H1 (cell line): ENCODE measurements around the gene CCDC40. TPM values are rescaled to one million over a fixed set of nuclear protein-coding genes. Genes with fewer than 3 reads are reported as not detected.
A peak's percentile ranks its signal among the peaks of the same experiment; 100 is the strongest.

ENCODE experiments used
- CBX5 ChIP-seq: fragments of 300-800, 300-1000 bp; sonication (generic); IDR thresholded peaks from 2 replicates; pipeline ENCODE4 v1.7.1; 2016; ENCODE audit warnings: antibody characterized with exemption, low read length, low read depth
- CBX8 ChIP-seq: fragments of 300-800, 300-1000 bp; sonication (generic); IDR thresholded peaks from 2 replicates; pipeline ENCODE4 v1.7.1; 2016; ENCODE audit warnings: low read depth, low read length, borderline replicate concordance
- EGR1 ChIP-seq: IDR thresholded peaks from 2 replicates; pipeline ENCODE4 v1.6.1; 2011; ENCODE audit warnings: low read depth, low read length, borderline replicate concordance
- GTF2F1 ChIP-seq: IDR thresholded peaks from 2 replicates; pipeline ENCODE4 v1.6.1; 2012; ENCODE audit warnings: low read depth, low read length, improper control_type of control experiment, borderline replicate concordance
- HDAC2 ChIP-seq, 2 experiments: fragments of 300-600 bp in 1 of 2; sonication (generic) in 1 of 2; IDR thresholded peaks; 2 replicates each; pipeline ENCODE4 v1.6.1; 2011 to 2012; ENCODE audit warnings: low read depth in 2 of 2, low read length in 2 of 2, mild to moderate bottlenecking in 2 of 2, moderate library complexity in 2 of 2, borderline replicate concordance in 1 of 2, inconsistent platforms in 1 of 2
- JUND ChIP-seq: IDR thresholded peaks from 2 replicates; pipeline ENCODE4 v1.6.1; 2011; ENCODE audit warnings: mild to moderate bottlenecking, improper control_type of control experiment, low read length
- KDM4A ChIP-seq: IDR thresholded peaks from one replicate; pipeline ENCODE4 v1.7.1; 2012; ENCODE audit warnings: low read depth, mild to moderate bottlenecking, moderate library complexity, low read length, inconsistent platforms; ENCODE audit not compliant: severe bottlenecking
- KDM5A ChIP-seq: fragments of 200-600 bp; IDR thresholded peaks from 2 replicates; pipeline ENCODE4 v1.7.1; 2012; ENCODE audit warnings: mild to moderate bottlenecking, low read length, inconsistent platforms, mixed read lengths
- MAFK ChIP-seq: IDR thresholded peaks from 2 replicates; pipeline ENCODE4 v1.6.1; 2012; ENCODE audit warnings: low read depth, mild to moderate bottlenecking, improper control_type of control experiment, low read length
- PHF8 ChIP-seq: fragments of 200-600 bp; sonication (generic); conservative IDR thresholded peaks from 2 replicates; pipeline ENCODE4 v1.7.1; 2012; ENCODE audit warnings: low read depth, mild to moderate bottlenecking, inconsistent platforms, low read length, moderate library complexity
- POLR2A ChIP-seq, 2 experiments: IDR thresholded peaks; 1 replicate in 1 of 2; 2 replicates in 1 of 2; pipeline ENCODE4 v1.6.1; 2011; ENCODE audit warnings: low read depth in 2 of 2, low read length in 2 of 2, mild to moderate bottlenecking in 2 of 2; ENCODE audit errors: control extremely low read depth in 1 of 2
- RAD21 ChIP-seq, 2 experiments: IDR thresholded peaks in 1 of 2; conservative IDR thresholded peaks in 1 of 2; 2 replicates each; pipeline ENCODE4 v1.6.1; 2011; ENCODE audit warnings: low read depth in 2 of 2, low read length in 2 of 2, improper control_type of control experiment in 1 of 2, inconsistent platforms in 1 of 2, mild to moderate bottlenecking in 1 of 2, moderate library complexity in 1 of 2
- RFX5 ChIP-seq: IDR thresholded peaks from 2 replicates; pipeline ENCODE4 v1.6.1; 2011; ENCODE audit warnings: low read depth, low read length, improper control_type of control experiment, borderline replicate concordance
- SIX5 ChIP-seq: IDR thresholded peaks from 2 replicates; pipeline ENCODE4 v1.6.1; 2011; ENCODE audit warnings: mild to moderate bottlenecking, low read depth, low read length
- SUZ12 ChIP-seq: fragments of 200-600 bp; sonication (generic); IDR thresholded peaks from 2 replicates; pipeline ENCODE4 v1.6.1; 2012; ENCODE audit warnings: mild to moderate bottlenecking, inconsistent platforms, low read length, moderate library complexity, mixed read lengths
- TAF1 ChIP-seq: IDR thresholded peaks from 2 replicates; pipeline ENCODE4 v1.6.1; 2011; ENCODE audit warnings: mild to moderate bottlenecking, low read depth, low read length
- TAF7 ChIP-seq: optimal IDR thresholded peaks from 2 replicates; pipeline ENCODE3; 2011; ENCODE audit warnings: low read depth, mild to moderate bottlenecking, inconsistent platforms, low read length, moderate library complexity, borderline replicate concordance
- polyA plus RNA-seq, 7 experiments: library from polyadenylated mRNA; depleted of rRNA in 3 of 7; stranded (reverse) in 5 of 7; unstranded in 2 of 7; fragments of >200 nt in 5 of 7; fragments of 200-250 nt in 2 of 7; gene quantifications; 1 replicate in 5 of 7; 2 replicates in 1 of 7; 4 replicates in 1 of 7; pipeline versions ENCODE4 v1.2.1 to v1.2.3, GENCODE V29; 2011 to 2013; ENCODE audit warnings: missing spikeins in 2 of 7, mixed read lengths in 2 of 7
- total RNA-seq: library from RNA; stranded (reverse); fragmentation: NEBNext Ultra II Directional; extraction: Animal tissue kit (Norgen Biotek cat#: 25700); gene quantifications from 2 replicates; pipeline ENCODE4 v1.2.1, GENCODE V29; 2021
- TF ChIP-seq, protein P1 (sequence below), 3 experiments: IDR thresholded peaks; 1 replicate in 2 of 3; 2 replicates in 1 of 3; pipeline versions ENCODE4 v1.5.1 to v1.6.1; 2011; ENCODE audit warnings: low read length in 3 of 3, mild to moderate bottlenecking in 3 of 3, inconsistent platforms in 2 of 3, low read depth in 1 of 3, moderate library complexity in 1 of 3; ENCODE audit not compliant: insufficient read depth in 1 of 3; ENCODE audit errors: control extremely low read depth in 1 of 3
- TF ChIP-seq, protein P2 (sequence below): IDR thresholded peaks from 2 replicates; pipeline ENCODE4 v1.6.1; 2012; ENCODE audit warnings: inconsistent platforms
- TF ChIP-seq, protein P3 (sequence below): IDR thresholded peaks from 2 replicates; pipeline ENCODE4 v1.6.1; 2011; ENCODE audit warnings: low read depth, mild to moderate bottlenecking, low read length; ENCODE audit not compliant: insufficient read depth

The CCDC40 gene
- total and polyA plus RNA-seq, 2 of the 8 experiments (the other 6 are each of a cell fraction or from before 2014, with no cell fraction given), result 4.1 to 11.5 TPM

DNA sequence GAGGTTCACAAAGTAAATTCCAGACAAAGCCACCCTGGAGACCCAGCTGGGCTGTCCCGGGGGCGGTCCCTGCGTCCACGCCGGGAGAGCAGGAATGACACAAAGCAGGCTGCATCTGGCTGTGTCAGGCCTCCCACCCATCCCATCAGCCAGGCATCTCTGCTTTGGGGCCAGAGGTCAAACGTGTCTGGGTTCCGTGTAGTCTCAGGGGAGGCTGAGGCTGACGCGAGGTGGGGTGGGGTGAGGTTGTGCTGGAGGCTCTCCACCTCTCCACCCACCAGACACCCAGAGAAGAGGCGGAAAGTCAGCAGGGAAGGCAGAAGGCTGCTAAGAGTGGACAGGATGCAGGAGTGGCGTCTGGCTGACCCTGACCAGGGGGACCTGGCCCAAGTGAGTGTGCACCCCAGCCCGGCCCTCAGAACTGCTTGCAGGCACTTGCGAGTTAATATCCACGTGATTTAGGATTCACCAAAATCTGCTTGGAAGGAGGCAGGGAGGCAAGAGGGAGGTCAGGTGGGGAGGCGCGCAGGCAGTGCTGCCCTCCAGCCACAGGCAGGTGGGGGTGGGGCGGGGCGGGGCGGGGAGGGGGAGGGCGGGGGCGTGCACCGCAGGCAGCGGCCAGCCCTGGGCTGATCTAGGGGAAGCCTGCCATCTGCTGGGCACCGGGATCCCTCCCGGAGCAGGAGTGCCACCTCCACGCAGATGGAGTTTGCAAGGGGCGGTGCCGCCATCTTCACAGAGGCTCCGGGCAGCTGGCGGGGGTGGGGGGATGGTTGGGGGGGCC is 45.1 kb upstream of the CCDC40 start (continued):
- TF ChIP-seq, protein P1, sequence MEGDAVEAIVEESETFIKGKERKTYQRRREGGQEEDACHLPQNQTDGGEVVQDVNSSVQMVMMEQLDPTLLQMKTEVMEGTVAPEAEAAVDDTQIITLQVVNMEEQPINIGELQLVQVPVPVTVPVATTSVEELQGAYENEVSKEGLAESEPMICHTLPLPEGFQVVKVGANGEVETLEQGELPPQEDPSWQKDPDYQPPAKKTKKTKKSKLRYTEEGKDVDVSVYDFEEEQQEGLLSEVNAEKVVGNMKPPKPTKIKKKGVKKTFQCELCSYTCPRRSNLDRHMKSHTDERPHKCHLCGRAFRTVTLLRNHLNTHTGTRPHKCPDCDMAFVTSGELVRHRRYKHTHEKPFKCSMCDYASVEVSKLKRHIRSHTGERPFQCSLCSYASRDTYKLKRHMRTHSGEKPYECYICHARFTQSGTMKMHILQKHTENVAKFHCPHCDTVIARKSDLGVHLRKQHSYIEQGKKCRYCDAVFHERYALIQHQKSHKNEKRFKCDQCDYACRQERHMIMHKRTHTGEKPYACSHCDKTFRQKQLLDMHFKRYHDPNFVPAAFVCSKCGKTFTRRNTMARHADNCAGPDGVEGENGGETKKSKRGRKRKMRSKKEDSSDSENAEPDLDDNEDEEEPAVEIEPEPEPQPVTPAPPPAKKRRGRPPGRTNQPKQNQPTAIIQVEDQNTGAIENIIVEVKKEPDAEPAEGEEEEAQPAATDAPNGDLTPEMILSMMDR (IDR thresholded peaks at IDR 0.05; ENCODE audit: control extremely low read depth in 1 of 3, insufficient read depth in 1 of 3, low read depth in 1 of 3, low read length in 3 of 3), result peak; percentile 60 to 86 (median 75)
- TF ChIP-seq TAF7 (no peak), KDM4A (no peak), KDM5A (0 out of 2 replicates have a peak, but pooled peaks have one; percentile 20), TAF1 (no peak), MAFK (no peak), CBX8 (no peak), SIX5 (no peak), HDAC2 (IDR thresholded peaks at IDR 0.05; ENCODE audit: borderline replicate concordance in 1 of 2, low read depth in 2 of 2, low read length in 2 of 2) (no peak), PHF8 (no peak), RAD21 (IDR thresholded peaks at IDR 0.05 in 1 of 2, conservative IDR thresholded peaks at IDR 0.05 in 1 of 2; ENCODE audit: low read depth in 2 of 2, low read length in 2 of 2) (peak; percentile 64 to 74), EGR1 (peak; percentile 48; the same call in 1 of the 2 replicates), POLR2A (IDR thresholded peaks at IDR 0.05; ENCODE audit: control extremely low read depth in 1 of 2, low read depth in 2 of 2, low read length in 2 of 2) (no peak), GTF2F1 (no peak), SUZ12 (no peak; the same call in 1 of the 2 replicates), RFX5 (no peak), JUND (no peak), CBX5 (no peak)
- TF ChIP-seq, protein P2, sequence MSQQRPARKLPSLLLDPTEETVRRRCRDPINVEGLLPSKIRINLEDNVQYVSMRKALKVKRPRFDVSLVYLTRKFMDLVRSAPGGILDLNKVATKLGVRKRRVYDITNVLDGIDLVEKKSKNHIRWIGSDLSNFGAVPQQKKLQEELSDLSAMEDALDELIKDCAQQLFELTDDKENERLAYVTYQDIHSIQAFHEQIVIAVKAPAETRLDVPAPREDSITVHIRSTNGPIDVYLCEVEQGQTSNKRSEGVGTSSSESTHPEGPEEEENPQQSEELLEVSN, result no peak
- TF ChIP-seq, protein P3, sequence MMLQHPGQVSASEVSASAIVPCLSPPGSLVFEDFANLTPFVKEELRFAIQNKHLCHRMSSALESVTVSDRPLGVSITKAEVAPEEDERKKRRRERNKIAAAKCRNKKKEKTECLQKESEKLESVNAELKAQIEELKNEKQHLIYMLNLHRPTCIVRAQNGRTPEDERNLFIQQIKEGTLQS, result no peak
